MCF 10A (cell line): ENCODE measurements around the gene DERL3. TPM values are rescaled to one million over a fixed set of nuclear protein-coding genes. Genes with fewer than 3 reads are reported as not detected.

Experiments
- BruUV-seq: library from RNA; stranded (reverse); fragments of 400-500 nt; replicated peaks from 2 replicates; lab custom pipeline; 2021; lab: Mats Ljungman, UMichigan
- CTCF ChIA-PET: fragments of 300-600 bp; sonication (Branson Sonifier 250); formaldehyde crosslinking; extraction: SDS; loops from one replicate; lab custom pipeline; 2021; ENCODE audit warnings: antibody characterized with exemption, inconsistent platforms; lab: Yijun Ruan, JAX
- POLR2A ChIA-PET: fragments of 300-600, 350-650 bp; sonication (Branson Sonifier 250); formaldehyde crosslinking; extraction: SDS; loops from one replicate; lab custom pipeline; 2020; ENCODE audit warnings: antibody characterized with exemption, inconsistent platforms; lab: Yijun Ruan, JAX
- DNase-seq: peaks from one replicate; pipeline ENCODE4 v3.0.0-alpha.2; 2018; ENCODE audit not compliant: unreplicated experiment
- H3K27ac Mint-ChIP-seq: one replicate; pipeline ENCODE4 v1.8.0; 2022; ENCODE audit warnings: mild to moderate bottlenecking, low read depth, mixed read lengths; ENCODE audit not compliant: unreplicated experiment
- H3K27me3 Mint-ChIP-seq: one replicate; pipeline ENCODE4 v1.8.0; 2022; ENCODE audit warnings: mixed read lengths; ENCODE audit not compliant: insufficient read depth, unreplicated experiment
- H3K36me3 Mint-ChIP-seq: one replicate; pipeline ENCODE4 v1.8.0; 2022; ENCODE audit warnings: mild to moderate bottlenecking, moderate library complexity, mixed read lengths; ENCODE audit not compliant: insufficient read depth, unreplicated experiment
- H3K4me1 Mint-ChIP-seq: one replicate; pipeline ENCODE4 v1.8.0; 2022; ENCODE audit warnings: mixed read lengths; ENCODE audit not compliant: insufficient read depth, unreplicated experiment
- H3K4me3 Mint-ChIP-seq: one replicate; pipeline ENCODE4 v1.8.0; 2022; ENCODE audit warnings: mild to moderate bottlenecking, moderate library complexity, mixed read lengths; ENCODE audit not compliant: unreplicated experiment
- H3K9me3 Mint-ChIP-seq: one replicate; pipeline ENCODE4 v1.8.0; 2022; ENCODE audit warnings: mixed read lengths; ENCODE audit not compliant: unreplicated experiment
- CTCF ChIP-seq: fragments of 200-600 bp; IDR thresholded peaks from one replicate; pipeline ENCODE4 v1.8.0; 2022; ENCODE audit warnings: antibody characterized with exemption, mild to moderate bottlenecking; ENCODE audit not compliant: unreplicated experiment
- intact Hi-C: fragments of 100-400 bp; cut with micrococcal nuclease; formaldehyde crosslinking; loops from 2 replicates; pipeline ENCODE4 v1.14.1; 2022
- total RNA-seq: library from RNA; stranded (reverse); gene quantifications from 2 replicates; pipeline ENCODE4 v1.2.3, GENCODE V29; 2022

DERL3 gene
- total RNA-seq, 1 experiment from 2014 or later: not detected

DNA sequence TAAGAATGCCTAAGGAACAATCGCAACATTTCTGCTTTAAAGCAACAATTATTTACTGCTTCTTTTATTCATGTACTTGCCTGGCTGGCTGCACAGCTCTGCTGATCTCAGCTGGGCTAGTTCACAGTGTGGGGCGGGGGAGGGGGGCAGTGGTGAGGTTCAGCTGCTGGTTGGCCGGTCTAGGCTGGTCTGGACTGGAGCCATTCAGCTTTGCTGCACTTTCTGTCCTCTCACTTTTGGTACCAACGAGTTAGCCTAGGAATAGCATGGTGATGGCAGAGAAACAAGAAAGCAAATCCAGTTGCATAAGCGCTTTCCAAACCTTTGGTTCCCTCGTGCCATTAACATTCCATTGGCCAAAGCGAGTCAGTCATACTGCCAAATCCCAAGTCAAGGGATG lies 39.4 kb upstream of the DERL3 start:
- no TSS peak for BruUV-seq
- intact Hi-C loops: no loop called here
- Mint-ChIP-seq H3K4me1 (no peaks in the 10 kb centered on the region), H3K36me3 (peaks cover 15% of the 10 kb centered on the region), H3K27ac (no peak overlapping the region), H3K9me3 (no peaks in the 10 kb centered on the region), H3K4me3 (no peak overlapping the region), H3K27me3 (no peaks in the 10 kb centered on the region)
- POLR2A ChIA-PET: no interaction called here
- no peak for TF ChIP-seq CTCF
- CTCF ChIA-PET: interaction anchor here (0.6 to 1.7 kb wide), 2 partner anchors 10 to 28 kb away, joined by 4 to 5 read pairs; no protein-coding TSS in a partner anchor
- no peak for DNase-seq

GRCh38 chr22:23877566-23877965 lies 38.8 kb upstream of the DERL3 start:
- H3K27ac Mint-ChIP-seq: no peak overlapping the region
- POLR2A ChIA-PET: no interaction called here
- peaks cover 15% of the 10 kb centered on the region for H3K36me3 Mint-ChIP-seq
- no peaks in the 10 kb centered on the region for H3K4me1 Mint-ChIP-seq
- intact Hi-C loops: no loop called here
- H3K27me3 Mint-ChIP-seq: no peaks in the 10 kb centered on the region
- BruUV-seq: no TSS peak
- no peak for TF ChIP-seq CTCF
- no peak overlapping the region for H3K4me3 Mint-ChIP-seq
- CTCF ChIA-PET: interaction anchor here (1.7 kb wide), 1 partner anchor 11 kb away, joined by 5 read pairs; no protein-coding TSS in a partner anchor
- no peak for DNase-seq
- no peaks in the 10 kb centered on the region for H3K9me3 Mint-ChIP-seq

GRCh38 chr22:23875801-23876200 lies 37.0 kb upstream of the DERL3 start:
- peaks cover 20% of the 10 kb centered on the region for H3K36me3 Mint-ChIP-seq
- H3K4me1 Mint-ChIP-seq: no peaks in the 10 kb centered on the region
- intact Hi-C loops: no loop called here
- no peaks in the 10 kb centered on the region for H3K9me3 Mint-ChIP-seq
- DNase-seq: no peak
- TF ChIP-seq CTCF: no peak
- BruUV-seq: no TSS peak
- ChIA-PET POLR2A (no interaction called here), CTCF (interaction anchor here (0.9 kb wide), 1 partner anchor 16 kb away, joined by 3 read pairs; no protein-coding TSS in a partner anchor)
- no peak overlapping the region for H3K27ac Mint-ChIP-seq
- H3K4me3 Mint-ChIP-seq: no peak overlapping the region
- no peaks in the 10 kb centered on the region for H3K27me3 Mint-ChIP-seq

- ChIA-PET CTCF (no interaction called here), POLR2A (no interaction called here)
- no TSS peak for BruUV-seq
- Mint-ChIP-seq H3K4me3 (no peak overlapping the region), H3K27me3 (no peaks in the 10 kb centered on the region), H3K9me3 (no peaks in the 10 kb centered on the region), H3K36me3 (peaks cover 20% of the 10 kb centered on the region), H3K4me1 (no peaks in the 10 kb centered on the region), H3K27ac (no peak overlapping the region)
- intact Hi-C loops: no loop called here
- no peak for DNase-seq
- no peak for TF ChIP-seq CTCF
These were observed 36.1 kb upstream of the DERL3 start for GRCh38 chr22:23874871-23875270.
